HG03469 (cell line): Measurements from ENCODE around the gene PIH1D2.
A peak's percentile ranks its signal among the peaks of the same experiment; 100 is the strongest.
"Not testable (repeated sequence)": the region's sequence is repeated elsewhere in the genome, so short reads cannot be mapped to it uniquely, and the experiment has no call there.

Experiments
- ATAC-seq: cut with Tn5 transposase; IDR thresholded peaks from one replicate; pipeline ENCODE4 v1.9.1; 2021; ENCODE audit warnings: mild to moderate bottlenecking, moderate library complexity, moderate number of reproducible peaks; ENCODE audit not compliant: unreplicated experiment

PIH1D2 gene

DNA sequence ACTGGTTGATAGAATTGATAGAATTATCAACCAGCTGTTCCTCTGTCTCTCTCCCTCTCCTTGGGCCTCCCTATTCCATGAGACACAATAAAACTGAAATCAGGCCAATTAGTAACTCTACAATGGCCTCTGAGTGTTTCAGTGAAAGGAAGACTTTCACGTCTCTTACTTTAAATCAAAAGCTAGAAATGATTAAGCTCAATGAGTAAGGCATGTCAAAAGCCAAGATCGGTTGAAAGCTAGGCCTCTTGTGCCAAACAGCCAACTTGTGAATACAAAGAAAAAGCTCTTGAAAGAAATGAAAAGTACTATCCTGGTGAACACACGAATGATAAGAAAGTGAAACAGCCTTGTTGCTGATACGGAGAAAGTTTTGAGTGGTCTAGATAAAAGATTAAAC, 16.6 kb downstream of the PIH1D2 start:
- no peak for ATAC-seq

- no peak for ATAC-seq
Observed at GRCh38 chr11:112051768-112052167, 22.0 kb downstream of the PIH1D2 start.

- peak; percentile 87 for ATAC-seq
Observed at GRCh38 chr11:112050721-112051120, 23.1 kb downstream of the PIH1D2 start.

DNA sequence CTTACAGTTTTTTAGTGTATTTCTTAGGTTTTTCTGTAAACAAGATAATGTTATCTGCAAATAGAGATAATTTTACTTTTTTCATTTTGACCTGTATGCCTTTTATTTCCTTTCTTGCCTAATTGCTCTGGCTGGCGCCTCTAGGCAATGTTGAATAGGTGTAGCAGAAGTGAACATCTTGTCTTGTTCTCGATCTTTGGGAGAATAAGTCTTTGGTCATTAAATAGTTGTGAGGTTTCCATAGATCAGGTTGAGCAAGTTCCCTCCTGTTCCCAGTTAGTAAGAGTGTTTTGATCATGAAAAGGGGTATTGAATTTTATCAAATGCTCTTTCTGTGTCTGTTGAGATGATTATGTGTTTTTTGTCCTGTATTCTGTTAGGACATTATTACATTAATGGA, 24.0 kb downstream of the PIH1D2 start:
- no peak for ATAC-seq

DNA sequence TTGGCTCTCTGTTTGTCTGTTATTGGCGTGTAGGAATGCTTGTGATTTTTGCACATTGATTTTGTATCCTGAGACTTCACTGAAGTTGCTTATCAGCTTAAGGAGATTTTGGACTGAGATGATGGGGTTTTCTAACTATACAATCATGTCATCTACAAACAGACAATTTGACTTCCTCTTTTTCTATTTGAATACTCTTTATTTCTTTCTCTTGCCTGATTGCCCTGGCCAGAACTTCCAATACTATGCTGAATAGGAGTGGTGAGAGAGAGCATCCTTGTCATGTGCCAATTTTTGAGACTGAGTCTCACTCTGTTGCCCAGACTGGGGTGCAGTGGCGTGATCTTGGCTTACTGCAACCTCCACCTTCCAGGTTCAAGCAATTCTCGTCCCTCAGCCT, 25.6 kb downstream of the PIH1D2 start:
- not testable (repeated sequence) for ATAC-seq

DNA sequence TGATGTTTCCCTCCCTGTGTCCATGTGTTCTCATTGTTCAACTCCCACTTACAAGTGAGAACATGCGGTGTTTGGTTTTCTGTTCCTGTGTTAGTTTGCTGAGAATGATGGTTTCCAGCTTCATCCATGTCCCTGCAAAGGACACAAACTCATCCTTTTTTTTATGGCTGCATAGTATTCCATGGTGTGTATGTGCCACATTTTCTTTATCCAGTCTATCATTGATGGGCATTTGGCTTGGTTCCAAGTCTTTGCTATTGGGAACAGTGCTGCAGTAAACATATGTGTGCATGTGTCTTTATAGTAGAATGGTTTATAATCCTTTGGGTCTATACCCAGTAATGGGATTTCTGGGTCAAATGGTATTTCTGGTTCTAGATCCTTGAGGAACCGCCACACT, 27.2 kb downstream of the PIH1D2 start:
- not testable (repeated sequence) for ATAC-seq

- ATAC-seq = no peak
Observed at GRCh38 chr11:112044961-112045360, 28.9 kb downstream of the PIH1D2 start.

- no peak for ATAC-seq
Observed at GRCh38 chr11:112042961-112043304, 30.9 kb downstream of the PIH1D2 start.

DNA sequence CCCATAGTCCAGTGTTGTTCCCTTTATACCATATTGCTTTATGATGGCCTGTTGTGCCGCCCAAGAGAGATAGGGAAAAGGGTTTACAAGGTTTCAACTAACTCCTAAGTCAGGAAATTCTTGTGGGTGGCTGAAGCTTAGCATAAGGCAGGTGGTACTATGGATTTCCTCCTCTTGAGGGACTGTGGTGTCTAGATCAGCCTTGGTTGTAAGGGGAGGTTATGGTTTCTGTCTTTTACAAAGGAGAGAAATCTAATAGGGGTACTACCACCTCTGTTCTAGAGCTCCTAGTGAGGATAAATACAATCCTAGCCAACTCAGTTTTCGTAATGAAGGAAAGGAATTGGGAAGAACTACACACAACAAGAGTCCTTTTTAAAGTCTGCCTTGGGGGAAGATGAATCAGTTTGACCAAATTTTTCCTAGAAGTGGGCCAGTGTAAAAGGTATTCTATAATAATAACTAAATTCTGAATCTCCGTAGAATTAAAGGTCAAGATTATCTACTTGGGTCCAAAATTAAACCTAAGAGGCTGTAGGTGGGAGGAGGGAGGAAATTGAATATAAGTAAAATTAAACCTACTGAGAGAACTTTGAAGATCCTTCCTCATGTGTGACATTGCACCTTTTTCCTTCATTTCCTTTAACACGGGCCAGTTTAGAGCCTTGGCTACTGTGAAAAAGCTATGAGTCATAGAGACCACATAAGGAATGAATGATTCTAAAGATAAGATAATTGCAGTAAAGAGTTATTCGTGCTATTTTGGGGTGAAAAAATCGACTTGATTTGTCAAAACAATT, 31.5 kb downstream of the PIH1D2 start:
- ATAC-seq = no peak

DNA sequence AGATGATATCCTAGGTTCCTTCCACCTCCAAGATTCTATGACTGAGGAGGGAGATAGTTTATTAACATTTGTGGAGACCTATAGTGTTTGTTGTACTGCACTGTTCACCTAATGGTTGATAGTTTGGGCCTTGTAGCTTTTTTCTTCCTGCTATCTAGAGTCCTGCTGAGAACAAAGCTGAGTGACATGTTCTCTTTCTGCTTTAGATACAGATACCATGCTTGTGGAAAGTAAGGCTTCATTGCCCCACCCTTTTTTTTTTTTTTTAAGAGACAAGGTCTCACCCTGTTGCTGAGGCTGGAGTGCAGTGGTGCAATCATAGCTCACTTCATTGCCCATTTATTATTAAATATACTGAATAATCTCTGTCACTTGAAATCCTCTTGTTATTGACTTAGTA, 36.3 kb downstream of the PIH1D2 start:
- ATAC-seq = no peak

GRCh38 chr11:112033902-112034301, 39.9 kb downstream of the PIH1D2 start:
- no peak for ATAC-seq

DNA sequence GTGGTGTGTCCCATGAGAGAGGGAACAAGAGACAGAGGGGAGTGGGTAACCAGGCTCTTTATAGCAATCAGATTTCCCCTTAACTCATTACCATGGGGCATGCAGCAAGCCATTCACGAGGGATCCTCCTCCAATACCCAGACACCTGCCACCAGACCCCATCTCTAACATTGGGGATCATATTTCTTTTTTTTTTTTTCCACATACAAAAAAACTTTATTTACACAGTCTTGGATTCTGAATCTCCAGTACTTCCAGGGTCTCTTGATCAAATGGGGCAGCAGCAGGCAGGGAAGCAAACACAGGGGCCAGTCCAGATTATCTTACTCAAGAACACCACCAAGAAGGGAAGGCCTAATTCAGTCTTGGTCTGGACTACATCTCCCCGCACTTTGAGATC, 44.4 kb downstream of the PIH1D2 start:
- no peak for ATAC-seq

- not testable (repeated sequence) for ATAC-seq
Observed at GRCh38 chr11:112026784-112027410, 46.9 kb downstream of the PIH1D2 start.

DNA sequence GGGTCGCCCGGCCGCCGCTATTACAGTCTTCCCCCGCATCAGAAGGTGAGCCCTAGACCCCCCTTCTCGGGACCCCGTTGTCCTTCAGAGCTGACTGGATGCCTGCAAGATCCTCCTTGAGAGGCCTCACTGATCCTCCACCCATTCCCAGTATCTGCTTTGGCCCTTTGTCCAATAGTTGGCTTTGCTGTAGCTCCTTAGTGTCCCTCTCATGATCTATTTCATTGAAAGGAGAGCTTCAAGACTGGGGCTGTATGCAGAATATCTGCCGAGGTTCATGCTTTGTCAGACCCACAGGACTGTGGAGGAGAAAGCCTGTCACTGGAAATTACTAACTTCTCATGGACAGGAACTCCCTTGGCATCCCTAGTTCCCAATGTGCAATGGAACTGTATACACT, 48.1 kb downstream of the PIH1D2 start:
- ATAC-seq = no peak

- peak; percentile 49 for ATAC-seq
Observed at GRCh38 chr11:112024773-112025678, 48.8 kb downstream of the PIH1D2 start, which contains the start of gene DLAT. DLAT (plus strand) TSS chr11:112025408; CDS start chr11:112025473, 65 bp downstream.

DNA sequence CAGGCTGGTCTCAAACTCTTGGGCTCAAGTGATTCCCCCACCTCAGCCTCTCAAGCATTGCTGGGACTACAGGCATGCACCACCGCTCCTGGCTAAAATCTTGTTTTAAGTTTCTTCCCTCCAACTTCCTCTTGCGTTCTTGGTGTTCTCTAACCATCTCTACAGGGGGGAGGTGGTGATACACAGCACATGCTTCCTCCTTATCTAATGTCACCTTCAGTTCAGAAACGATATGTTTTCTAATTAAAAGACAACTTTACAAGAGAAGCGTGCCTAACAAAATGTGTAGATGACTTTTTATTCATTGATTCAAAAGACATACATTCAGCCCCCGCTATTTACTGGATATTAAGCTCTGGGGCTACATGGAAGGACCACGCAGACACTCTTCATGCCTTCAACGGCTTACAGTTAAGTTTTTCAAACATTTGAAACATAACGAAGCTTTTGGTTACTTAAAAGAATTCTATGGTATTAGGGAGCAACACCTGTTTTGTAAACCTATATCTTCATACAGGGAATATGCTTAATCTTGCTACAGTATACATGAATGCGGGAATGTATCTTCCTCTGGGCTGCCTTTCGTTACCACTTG, 49.5 kb downstream of the PIH1D2 start:
- peak; percentile 47 for ATAC-seq

- no peak for ATAC-seq
Observed at GRCh38 chr11:112023104-112023503, 50.7 kb downstream of the PIH1D2 start.

GRCh38 chr11:112019066-112019465, 54.8 kb downstream of the PIH1D2 start:
- ATAC-seq = no peak
